ENCODE results near the gene ZEB1.
A peak's percentile ranks its signal among the peaks of the same experiment; 100 is the strongest.
"Not testable (repeated sequence)": the region's sequence is repeated elsewhere in the genome, so short reads cannot be mapped to it uniquely, and the experiment has no call there.

ZEB1 gene

GRCh38 chr10:31317652-31318381, 1.2 kb upstream of the ZEB1 start:
- FAIRE-seq (no peak), DNase-seq (ENCODE audit: insufficient read length, low spot score) (no peak)

GRCh38 chr10:31318382-31318853, 598 bp upstream of the ZEB1 start:
- FAIRE-seq (peak; percentile 98), DNase-seq (ENCODE audit: insufficient read length, low spot score) (peak; percentile 73)

GRCh38 chr10:31319602-31320549, 860 bp downstream of the ZEB1 start:
- DNase-seq (ENCODE audit: insufficient read length, low spot score) (peak; percentile 38), FAIRE-seq (peak; percentile 73)

- DNase-seq (ENCODE audit: insufficient read length, low spot score) = no peak
- FAIRE-seq = peak; percentile 56
These were observed 1.7 kb downstream of the ZEB1 start for GRCh38 chr10:31320550-31321211.

- FAIRE-seq (no peak), DNase-seq (ENCODE audit: insufficient read length, low spot score) (no peak)
These were observed 2.5 kb downstream of the ZEB1 start for GRCh38 chr10:31321396-31321941.

- FAIRE-seq = no peak
These were observed 3.6 kb downstream of the ZEB1 start for GRCh38 chr10:31322647-31323046.

GRCh38 chr10:31340343-31340742, 21.3 kb downstream of the ZEB1 start:
- FAIRE-seq (no peak), DNase-seq (ENCODE audit: insufficient read length, low spot score) (no peak)

More at GRCh38 chr10:31322647-31323046, 3.6 kb downstream of the ZEB1 start:
- DNase-seq (ENCODE audit: insufficient read length, low spot score) = no peak

GRCh38 chr10:31341552-31341951, 22.5 kb downstream of the ZEB1 start:
- no peak for DNase-seq (ENCODE audit: insufficient read length, low spot score)
- FAIRE-seq = no peak

GRCh38 chr10:31343009-31343408, 24.0 kb downstream of the ZEB1 start:
- DNase-seq (ENCODE audit: insufficient read length, low spot score) (no peak), FAIRE-seq (peak; percentile 64)

GRCh38 chr10:31343551-31343950, 24.5 kb downstream of the ZEB1 start:
- DNase-seq (ENCODE audit: insufficient read length, low spot score) (no peak), FAIRE-seq (peak; percentile 73)

GRCh38 chr10:31345886-31346285, 26.9 kb downstream of the ZEB1 start:
- DNase-seq (ENCODE audit: insufficient read length, low spot score) (no peak), FAIRE-seq (peak; percentile 82)

GRCh38 chr10:31346953-31347352, 27.9 kb downstream of the ZEB1 start:
- FAIRE-seq (no peak), DNase-seq (ENCODE audit: insufficient read length, low spot score) (no peak)

GRCh38 chr10:31347705-31348104, 28.7 kb downstream of the ZEB1 start:
- DNase-seq (ENCODE audit: insufficient read length, low spot score) (no peak), FAIRE-seq (peak; percentile 71)

GRCh38 chr10:31350891-31351290, 31.9 kb downstream of the ZEB1 start:
- DNase-seq (ENCODE audit: insufficient read length, low spot score) (no peak), FAIRE-seq (no peak)

GRCh38 chr10:31352436-31353226, 33.6 kb downstream of the ZEB1 start:
- DNase-seq (ENCODE audit: insufficient read length, low spot score) = no peak
- FAIRE-seq = no peak

GRCh38 chr10:31353574-31353973, 34.6 kb downstream of the ZEB1 start:
- FAIRE-seq (peak; percentile 96), DNase-seq (ENCODE audit: insufficient read length, low spot score) (no peak)

- FAIRE-seq = no peak
- no peak for DNase-seq (ENCODE audit: insufficient read length, low spot score)
These were observed 39.8 kb downstream of the ZEB1 start for GRCh38 chr10:31358688-31359330.

- DNase-seq (ENCODE audit: insufficient read length, low spot score) = no peak
- FAIRE-seq = no peak
These were observed 41.0 kb downstream of the ZEB1 start for GRCh38 chr10:31359979-31360378.

GRCh38 chr10:31361475-31361874, 42.5 kb downstream of the ZEB1 start:
- DNase-seq (ENCODE audit: insufficient read length, low spot score) = not testable (repeated sequence)

More at GRCh38 chr10:31361475-31361874, 42.5 kb downstream of the ZEB1 start:
- FAIRE-seq = not testable (repeated sequence)

Data from GM19239 (cell line).